ENCODE results near the gene VAV2.
"Not testable (repeated sequence)": the region's sequence is repeated elsewhere in the genome, so short reads cannot be mapped to it uniquely, and the experiment has no call there.

VAV2 gene

GRCh38 chr9:133761641-133762248 lies 230.4 kb downstream of the VAV2 start:
- DNase-seq, result no peak

DNA sequence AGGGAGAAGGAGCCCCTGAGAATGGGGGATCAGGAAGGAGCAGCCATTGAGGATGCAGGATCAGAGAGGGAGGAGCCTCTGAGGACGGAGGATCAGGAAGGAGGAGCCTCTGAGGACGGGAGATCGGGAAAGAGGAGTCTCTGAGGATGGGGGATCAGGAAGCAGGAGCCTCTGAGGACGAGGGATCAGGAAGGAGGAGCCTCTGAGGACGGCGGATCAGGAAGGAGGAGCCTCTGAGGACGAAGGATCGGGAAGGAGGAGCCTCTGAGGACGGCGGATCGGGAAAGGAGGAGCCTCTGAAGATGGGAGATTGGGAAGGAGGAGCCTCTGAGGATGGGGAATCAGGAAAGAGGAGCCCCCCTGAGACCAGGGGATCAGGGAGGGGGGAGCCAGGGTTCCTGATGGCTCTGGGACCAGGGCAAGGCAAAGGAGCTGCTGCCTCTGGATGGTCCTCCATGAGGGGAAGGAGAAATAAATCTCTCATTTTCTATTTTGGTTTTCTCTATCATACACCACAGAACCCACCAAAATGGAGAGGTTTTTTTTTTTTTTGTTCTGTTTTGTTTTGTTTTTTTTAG lies 231.3 kb downstream of the VAV2 start:
- DNase-seq, result no peak

- DNase-seq, result no peak
Observed at GRCh38 chr9:133759946-133760345, 232.2 kb downstream of the VAV2 start.

- no peak for DNase-seq
Observed at GRCh38 chr9:133759146-133759900, 232.8 kb downstream of the VAV2 start.

DNA sequence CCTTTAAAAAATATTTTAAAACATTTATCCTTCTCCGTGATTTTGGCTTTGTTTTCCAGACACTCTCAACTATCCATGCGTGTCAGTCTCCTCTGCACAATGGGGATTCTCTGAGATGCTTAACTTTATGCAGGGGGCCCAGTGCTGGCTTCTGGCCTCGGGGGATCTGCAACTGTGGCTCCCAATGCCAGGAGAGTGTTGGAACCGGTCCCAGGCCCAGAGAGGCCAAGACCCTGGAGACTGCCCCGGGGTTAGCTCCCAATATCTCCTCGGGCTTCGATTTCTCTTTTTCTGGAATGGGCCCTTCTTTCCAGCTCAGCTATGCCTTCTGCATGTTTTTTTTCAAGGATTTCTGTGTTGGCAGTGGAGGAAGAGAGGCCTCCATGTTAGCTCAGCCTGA lies 233.9 kb downstream of the VAV2 start:
- no peak for DNase-seq

DNA sequence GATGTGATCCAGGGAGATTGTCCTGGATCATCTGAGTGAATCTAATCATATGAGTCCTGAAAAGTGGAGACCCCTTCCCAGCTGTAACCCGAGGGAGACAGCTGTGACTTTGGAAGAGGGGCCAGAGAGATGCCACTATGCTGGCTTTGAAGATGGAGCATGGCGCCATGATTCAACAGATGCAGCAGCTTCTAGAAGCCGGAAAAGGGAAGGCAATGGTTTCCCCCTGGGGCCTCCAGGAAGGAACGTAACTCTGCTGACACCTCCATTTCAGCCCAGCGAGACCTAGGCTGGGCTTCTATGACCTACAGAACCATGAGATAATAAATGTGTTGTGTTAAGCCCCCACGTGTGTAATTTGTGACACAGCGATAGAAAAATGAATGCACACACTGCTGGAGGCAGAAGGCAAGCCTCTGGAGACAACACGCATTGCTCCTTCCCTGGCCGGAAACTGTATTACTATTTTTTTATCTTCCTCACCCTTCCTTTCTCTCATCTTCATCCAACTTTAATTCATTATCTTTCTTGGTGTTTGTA lies 237.4 kb downstream of the VAV2 start:
- no peak for DNase-seq

GRCh38 chr9:133754187-133754586 lies 237.9 kb downstream of the VAV2 start:
- no peak for DNase-seq

- no peak for DNase-seq
Observed at GRCh38 chr9:133752739-133753446, 239.2 kb downstream of the VAV2 start.

- DNase-seq, result no peak
Observed at GRCh38 chr9:133750982-133751649, 241.0 kb downstream of the VAV2 start.

- DNase-seq, result no peak
Observed at GRCh38 chr9:133747309-133747708, 244.8 kb downstream of the VAV2 start.

- not testable (repeated sequence) for DNase-seq
Observed at GRCh38 chr9:133744528-133744927, 247.6 kb downstream of the VAV2 start.

- DNase-seq, result peak; percentile 35 to 49
Observed at GRCh38 chr9:133742849-133743444, 249.2 kb downstream of the VAV2 start.

GRCh38 chr9:133742251-133742650 lies 249.9 kb downstream of the VAV2 start:
- no peak for DNase-seq

GRCh38 chr9:133741716-133742115 lies 250.4 kb downstream of the VAV2 start:
- no peak for DNase-seq

DNA sequence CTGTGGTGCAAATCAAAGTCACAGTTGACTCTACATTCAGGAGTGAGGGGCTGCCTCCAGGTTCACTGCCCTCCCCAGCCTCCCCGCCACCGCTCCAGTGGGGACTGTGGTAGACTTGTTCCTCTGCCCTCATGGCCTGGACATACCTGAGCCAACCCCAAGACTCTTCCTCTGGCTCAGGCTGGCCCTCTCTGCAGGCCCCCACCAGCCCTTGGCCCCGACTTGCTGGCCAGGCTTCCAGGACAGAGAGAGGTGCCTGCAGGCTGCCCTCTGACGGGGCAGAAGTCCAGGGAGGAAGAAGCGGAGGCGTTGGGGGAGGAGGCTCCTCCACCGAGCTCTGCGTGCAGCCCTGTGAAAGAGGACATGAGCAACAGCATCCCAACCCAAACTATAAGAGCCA lies 251.2 kb downstream of the VAV2 start:
- no peak for DNase-seq

DNA sequence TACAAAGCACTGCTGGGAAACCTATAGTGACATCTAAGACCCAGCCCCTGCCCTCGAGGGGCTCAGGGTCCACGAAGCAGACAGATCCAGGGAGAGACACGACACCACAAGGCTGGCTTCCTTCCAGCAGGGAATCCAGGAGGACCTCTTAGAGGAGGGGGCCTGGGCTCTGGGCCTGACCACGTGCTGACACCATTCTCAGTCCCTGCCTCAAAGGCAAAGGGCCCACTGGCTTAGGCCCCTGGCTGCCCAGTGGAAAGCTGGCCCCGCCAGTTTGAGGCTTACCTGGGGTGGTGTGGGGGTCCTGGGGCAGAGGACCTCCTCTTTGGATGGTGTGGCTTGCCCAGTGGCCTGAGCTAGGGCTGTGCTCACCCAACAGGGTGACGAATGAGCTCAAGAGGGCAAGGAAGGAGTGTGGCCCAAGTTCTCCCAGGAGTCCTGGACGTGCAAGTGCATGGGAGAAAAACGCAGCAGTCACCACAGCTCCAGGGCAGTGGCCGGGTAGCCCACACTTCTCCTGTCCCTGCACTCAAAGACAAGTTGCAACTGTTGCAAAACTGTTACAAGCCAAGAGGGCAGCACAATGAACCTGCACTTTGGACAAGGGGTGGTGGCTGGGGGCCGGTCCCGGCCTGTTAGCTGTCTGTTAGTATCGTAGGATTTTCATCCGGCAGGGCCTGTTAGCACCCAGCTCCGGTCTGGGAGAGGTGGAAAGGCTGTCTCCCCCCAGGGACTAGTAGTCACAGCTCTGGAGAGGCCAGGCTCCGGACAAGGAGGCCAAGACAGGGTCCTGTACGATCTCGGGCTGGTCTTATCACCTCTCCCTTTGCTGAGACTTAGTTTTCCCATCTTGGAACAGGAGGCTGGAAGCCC lies 252.5 kb downstream of the VAV2 start:
- no peak for DNase-seq

DNA sequence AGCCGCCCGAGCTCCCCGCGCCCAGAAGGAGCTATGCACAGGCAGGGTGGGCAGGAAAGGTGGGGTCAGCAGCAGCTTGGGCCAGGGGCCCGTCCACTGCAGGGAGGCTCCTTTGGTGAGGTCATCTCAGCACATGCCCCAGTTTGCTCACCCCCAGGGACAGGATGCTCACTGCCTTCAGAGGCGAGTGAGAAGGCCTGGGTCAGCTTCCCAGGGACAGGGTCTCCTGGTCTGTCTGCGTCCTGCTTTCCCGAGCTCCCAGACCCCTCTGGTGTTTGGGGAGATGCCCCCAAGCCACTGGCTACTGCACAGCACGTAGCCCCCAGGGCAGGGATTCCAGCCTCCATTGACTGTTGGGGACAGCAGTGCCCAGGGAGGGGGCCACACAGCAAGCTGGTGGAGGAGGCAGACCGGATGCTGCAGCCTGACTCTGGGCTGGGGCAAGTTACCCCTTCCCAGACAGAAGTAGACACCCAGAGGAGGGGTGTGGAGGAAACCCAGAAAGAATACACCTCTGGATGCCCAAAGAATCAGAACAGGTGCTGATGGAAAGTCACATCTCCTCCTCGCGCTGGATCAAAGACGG lies 253.4 kb downstream of the VAV2 start:
- DNase-seq, result no peak

DNA sequence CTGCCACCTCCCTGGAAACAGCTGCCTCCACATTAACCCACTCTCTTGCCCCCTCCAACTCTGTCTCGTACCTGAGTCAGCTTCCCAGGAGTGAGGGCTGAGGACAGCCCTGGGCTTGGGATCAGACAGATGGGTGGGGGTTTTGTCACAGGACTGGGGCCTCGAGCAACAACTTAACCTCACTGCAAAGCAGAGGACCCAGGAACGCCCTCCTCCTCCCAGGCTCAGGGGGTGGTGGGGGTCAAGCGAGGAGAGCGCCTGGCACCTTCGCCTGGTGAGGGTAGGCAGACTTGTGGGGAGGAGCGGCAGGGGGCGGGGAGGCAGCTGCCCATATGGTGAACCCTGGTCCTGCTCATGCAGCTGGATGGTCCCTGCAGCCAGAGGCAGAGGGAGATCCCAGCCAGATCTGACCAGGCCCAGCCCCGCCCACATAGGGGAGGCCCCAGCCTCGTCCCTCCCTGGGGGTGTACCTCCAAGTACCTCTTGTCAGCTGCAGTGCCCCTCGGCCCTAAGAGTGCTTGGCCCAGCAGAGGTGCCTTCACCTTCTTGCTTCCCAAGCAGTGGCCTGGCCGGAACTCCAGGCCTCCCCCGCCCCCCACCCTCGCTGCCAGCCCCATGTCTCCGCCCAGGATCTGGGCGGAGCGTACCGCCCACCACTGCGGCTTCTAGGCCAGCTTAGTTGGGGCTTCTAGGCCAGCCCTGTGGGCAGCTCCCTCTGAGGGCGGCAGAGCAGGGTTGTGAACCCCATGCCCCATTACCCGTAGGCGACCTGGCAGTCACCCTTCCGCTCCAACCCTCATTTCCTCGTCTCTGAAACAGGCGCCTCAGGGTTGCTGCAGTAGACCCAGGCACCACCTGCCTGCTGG lies 254.1 kb downstream of the VAV2 start, which contains the start of gene SARDH:
Gene SARDH, minus strand, starts transcription at position 579 of the 866 bp plus-strand sequence. CDS start 4,179 bp downstream, outside the sequence.
- peak; percentile 60 to 64 for DNase-seq

- DNase-seq, result no peak
Observed at GRCh38 chr9:133737071-133737773, 254.9 kb downstream of the VAV2 start.

Data from AML-193 (cell line).